ENCODE results near the gene HDAC10.

- TF ChIP-seq CTCF (IDR thresholded peaks at IDR 0.05 in 2 of 3, conservative IDR thresholded peaks at IDR 0.05 in 1 of 3; ENCODE audit: control insufficient read depth in 2 of 3, extremely low read depth in 1 of 3, insufficient read depth in 1 of 3, low read depth in 3 of 3, low read length in 3 of 3) (peak in 2 of 3 experiments; percentile 13 to 34; a peak in 3 of 6 replicates), EP300 (IDR thresholded peaks at IDR 0.05; ENCODE audit: borderline replicate concordance in 1 of 2, control insufficient read depth in 1 of 2, low read depth in 2 of 2, low read length in 2 of 2) (peak in 1 of 2 experiments; percentile 30; a peak in 1 of 4 replicates), SRF (IDR thresholded peaks at IDR 0.05; ENCODE audit: low read depth in 2 of 2, low read length in 2 of 2) (peak; percentile 33 to 91; a peak in 2 of 4 replicates), ZBTB33 (IDR thresholded peaks at IDR 0.05) (no peak), NFIC (IDR thresholded peaks at IDR 0.05; ENCODE audit: low read depth, low read length) (no peak), POLR2AphosphoS5 (IDR thresholded peaks at IDR 0.05; ENCODE audit: low read length) (peak; percentile 72), BRCA1 (IDR thresholded peaks at IDR 0.05; ENCODE audit: low read depth, low read length) (no peak), NFYB (IDR thresholded peaks at IDR 0.05; ENCODE audit: insufficient read depth, low read depth, low read length) (peak; percentile 93)
Measured at GRCh38 chr22:50244420-50245213, 6.4 kb downstream of the HDAC10 start, which contains the start of gene TUBGCP6.

All from GM12878 (cell line).